HG03521 (cell line): Measurements from ENCODE around the gene GRIK1.

ENCODE experiments used
- ATAC-seq: cut with Tn5 transposase; IDR thresholded peaks from one replicate; pipeline ENCODE4 v1.9.1; 2021; ENCODE audit warnings: mild to moderate bottlenecking, moderate library complexity; ENCODE audit not compliant: unreplicated experiment

The GRIK1 gene

GRCh38 chr21:29555601-29556000 is 384.2 kb downstream of the GRIK1 start:
- no peak for ATAC-seq

- ATAC-seq = no peak
Measured at GRCh38 chr21:29550205-29550604, 389.6 kb downstream of the GRIK1 start.

GRCh38 chr21:29549614-29550013 is 390.2 kb downstream of the GRIK1 start:
- ATAC-seq = no peak

- ATAC-seq = no peak
Measured at GRCh38 chr21:29547998-29548397, 391.8 kb downstream of the GRIK1 start.

GRCh38 chr21:29546071-29546470 is 393.7 kb downstream of the GRIK1 start:
- ATAC-seq = no peak

- no peak for ATAC-seq
Measured at GRCh38 chr21:29540289-29540688, 399.5 kb downstream of the GRIK1 start.

GRCh38 chr21:29538115-29538514 is 401.7 kb downstream of the GRIK1 start:
- ATAC-seq = no peak

GRCh38 chr21:29534448-29534847 is 405.3 kb downstream of the GRIK1 start:
- no peak for ATAC-seq

- ATAC-seq = no peak
Measured at GRCh38 chr21:29529139-29529538, 410.7 kb downstream of the GRIK1 start.

GRCh38 chr21:29526545-29526944 is 413.3 kb downstream of the GRIK1 start:
- no peak for ATAC-seq

GRCh38 chr21:29524055-29524454 is 415.7 kb downstream of the GRIK1 start:
- ATAC-seq = no peak

- ATAC-seq = no peak
Measured at GRCh38 chr21:29523646-29524045, 416.1 kb downstream of the GRIK1 start.

- ATAC-seq = no peak
Measured at GRCh38 chr21:29521872-29522271, 417.9 kb downstream of the GRIK1 start.

GRCh38 chr21:29520171-29520570 is 419.6 kb downstream of the GRIK1 start:
- ATAC-seq = no peak

GRCh38 chr21:29514652-29515247 is 425.0 kb downstream of the GRIK1 start:
- no peak for ATAC-seq

- no peak for ATAC-seq
Measured at GRCh38 chr21:29513535-29513934, 426.3 kb downstream of the GRIK1 start.

GRCh38 chr21:29511096-29511495 is 428.7 kb downstream of the GRIK1 start:
- ATAC-seq = no peak

- ATAC-seq = no peak
Measured at GRCh38 chr21:29509121-29509520, 430.7 kb downstream of the GRIK1 start.

GRCh38 chr21:29508301-29508700 is 431.5 kb downstream of the GRIK1 start:
- no peak for ATAC-seq

- ATAC-seq = no peak
Measured at GRCh38 chr21:29506947-29507346, 432.8 kb downstream of the GRIK1 start.

GRCh38 chr21:29506214-29506613 is 433.6 kb downstream of the GRIK1 start:
- no peak for ATAC-seq

- ATAC-seq = no peak
Measured at GRCh38 chr21:29504751-29505321, 435.0 kb downstream of the GRIK1 start.

GRCh38 chr21:29501451-29501850 is 438.3 kb downstream of the GRIK1 start:
- ATAC-seq = no peak
